Esophagus squamous epithelium (tissue), 5 donors: ENCODE results near the gene GPR146. TPM values are rescaled to one million over a fixed set of nuclear protein-coding genes. Genes with fewer than 3 reads are reported as not detected.

Source experiments
- DNase-seq: peaks from one replicate; lab custom pipeline; 2025; lab: John Stamatoyannopoulos, UW
- H3K27ac ChIP-seq, 4 donors: fragments of 200-600 bp; sonication (generic); one replicate each; pipeline ENCODE4 v1.5.1; 2016 to 2019; ENCODE audit warnings: mild to moderate bottlenecking in 1 of 4
- H3K27me3 ChIP-seq, 4 donors: fragments of 200-600 bp; sonication (generic); 1 replicate in 3 of 4; 2 replicates in 1 of 4; pipeline versions ENCODE4 v1.5.1 to v1.6.0; 2017 to 2021; ENCODE audit warnings: antibody characterized with exemption in 1 of 4
- H3K36me3 ChIP-seq, 3 donors: fragments of 200-600 bp; sonication (generic); one replicate each; pipeline ENCODE4 v1.5.1; 2016 to 2019
- H3K4me1 ChIP-seq, 3 donors: fragments of 200-600 bp; sonication (generic); one replicate each; pipeline ENCODE4 v1.5.1; 2017 to 2019
- H3K4me3 ChIP-seq, 4 donors: fragments of 200-600 bp; sonication (generic); 1 replicate in 3 of 4; 2 replicates in 1 of 4; pipeline ENCODE4 v1.5.1; 2016 to 2019; ENCODE audit warnings: mild to moderate bottlenecking in 2 of 4, moderate library complexity in 1 of 4
- H3K9me3 ChIP-seq, 3 donors: fragments of 200-600 bp; sonication (generic); one replicate each; pipeline ENCODE4 v1.5.1; 2016 to 2019
- CTCF ChIP-seq, 6 experiments: fragments of 450-650 bp in 4 of 6; fragments of 200-600 bp in 2 of 6; sonication (generic) in 2 of 6; IDR thresholded peaks; one replicate each; pipeline ENCODE4 v1.5.1; 2016 to 2019; ENCODE audit warnings: antibody characterized with exemption in 6 of 6, mild to moderate bottlenecking in 4 of 6, moderate library complexity in 4 of 6
- POLR2A ChIP-seq, 4 donors: fragments of 450-650 bp; IDR thresholded peaks; one replicate each; pipeline ENCODE4 v1.6.1; 2017; ENCODE audit warnings: antibody characterized with exemption in 4 of 4, mild to moderate bottlenecking in 4 of 4, moderate library complexity in 3 of 4
- WGBS, 2 donors: methylation state at CpG; one replicate each; pipeline ENCODE4 v1.1.5; 2018; 5-methylcytosine and 5-hydroxymethylcytosine counted together
- intact Hi-C: fragments of 100-400 bp; cut with DNase I; formaldehyde crosslinking; loops from one replicate; pipeline ENCODE4 v1.15.0; 2022
- total RNA-seq, 4 donors: library from RNA; depleted of rRNA; stranded (reverse); fragments of >200 nt; gene quantifications; one replicate each; pipeline ENCODE4 v1.1.0, GENCODE V29; 2016
- donor health status: DM: yes; HTN: yes; CAD: no.

GPR146 gene
- total RNA-seq, 4 donors from 2014 or later: 1.1 to 12.8 (median 3.5) TPM

GRCh38 chr7:1078519-1078918, 34.2 kb downstream of the GPR146 start:
- Histone ChIP-seq H3K27me3 (no peaks in the 10 kb centered on the region), H3K4me1 (peaks cover 10 to 54% (median 12%) of the 10 kb centered on the region in 3 donors), H3K9me3 (no peaks in the 10 kb centered on the region), H3K4me3 (no peak overlapping the region), H3K27ac (peak overlapping the region in 3 of 4 donors; percentile 23 to 66 (median 30)), H3K36me3 (no peaks in the 10 kb centered on the region)
- DNase-seq: no peak
- intact Hi-C loops: no loop called here
- TF ChIP-seq POLR2A (IDR thresholded peaks at IDR 0.05): no peak
- no peak for TF ChIP-seq CTCF (IDR thresholded peaks at IDR 0.05)
- 92% methylated on average over 2 of the region's 11 CpGs; no CpG with 5 or more reads in 1 of the 2 donors for WGBS, 2 donors

GRCh38 chr7:1078985-1079384, 34.6 kb downstream of the GPR146 start:
- Histone ChIP-seq H3K27me3 (no peaks in the 10 kb centered on the region), H3K27ac (no peak overlapping the region), H3K9me3 (no peaks in the 10 kb centered on the region), H3K4me1 (peaks cover 10 to 59% (median 12%) of the 10 kb centered on the region in 3 donors), H3K36me3 (no peaks in the 10 kb centered on the region), H3K4me3 (no peak overlapping the region)
- TF ChIP-seq POLR2A (IDR thresholded peaks at IDR 0.05) (no peak), CTCF (IDR thresholded peaks at IDR 0.05) (no peak)
- no peak for DNase-seq
- intact Hi-C loops: no loop called here
- WGBS, 2 donors: 81 to 91% methylated on average over 4 to 8 of the region's 15 CpGs

- Histone ChIP-seq H3K4me1 (peaks cover 10 to 62% (median 12%) of the 10 kb centered on the region in 3 donors), H3K9me3 (no peaks in the 10 kb centered on the region), H3K36me3 (no peaks in the 10 kb centered on the region), H3K4me3 (no peak overlapping the region), H3K27me3 (no peaks in the 10 kb centered on the region), H3K27ac (no peak overlapping the region)
- DNase-seq: no peak
- no peak for TF ChIP-seq CTCF (IDR thresholded peaks at IDR 0.05)
- no peak for TF ChIP-seq POLR2A (IDR thresholded peaks at IDR 0.05)
- 82 to 86% methylated on average over 2 to 5 of the region's 12 CpGs for WGBS, 2 donors
- intact Hi-C loops: no loop called here
Observed at GRCh38 chr7:1079546-1079945, 35.2 kb downstream of the GPR146 start.

- H3K36me3 ChIP-seq: no peaks in the 10 kb centered on the region
- H3K27me3 ChIP-seq: no peaks in the 10 kb centered on the region
- DNase-seq: no peak
- intact Hi-C loops: no loop called here
- 84 to 92% methylated on average over 19 to 31 of the region's 38 CpGs for WGBS, 2 donors
- no peak overlapping the region for H3K4me3 ChIP-seq
- H3K9me3 ChIP-seq: no peaks in the 10 kb centered on the region
- no peak overlapping the region for H3K27ac ChIP-seq
- TF ChIP-seq POLR2A (IDR thresholded peaks at IDR 0.05) (no peak), CTCF (IDR thresholded peaks at IDR 0.05) (no peak)
- peaks cover 10 to 53% (median 12%) of the 10 kb centered on the region in 3 donors for H3K4me1 ChIP-seq
Observed at GRCh38 chr7:1080252-1080920, 36.0 kb downstream of the GPR146 start.

GRCh38 chr7:1080921-1081255, 36.5 kb downstream of the GPR146 start:
- Histone ChIP-seq H3K4me3 (no peak overlapping the region), H3K27me3 (no peaks in the 10 kb centered on the region), H3K27ac (no peak overlapping the region), H3K4me1 (peaks cover 10 to 53% (median 12%) of the 10 kb centered on the region in 3 donors), H3K36me3 (no peaks in the 10 kb centered on the region), H3K9me3 (no peaks in the 10 kb centered on the region)
- no peak for DNase-seq
- no peak for TF ChIP-seq POLR2A (IDR thresholded peaks at IDR 0.05)
- TF ChIP-seq CTCF (IDR thresholded peaks at IDR 0.05): no peak
- intact Hi-C loops: no loop called here
- WGBS, 2 donors: 81% methylated on average over 5 of the region's 16 CpGs; no CpG with 5 or more reads in 1 of the 2 donors
